Lower leg skin (tissue), 3 donors: ENCODE results near the gene CRYBG2.

ENCODE experiments used
- POLR2A ChIP-seq, 2 donors: fragments of 450-650 bp; IDR thresholded peaks; one replicate each; pipeline ENCODE4 v1.6.1; 2016 to 2017; ENCODE audit warnings: antibody characterized with exemption in 2 of 2, mild to moderate bottlenecking in 1 of 2, moderate library complexity in 1 of 2
- TF ChIP-seq, protein P1 (sequence below), 3 donors: fragments of 450-650 bp; IDR thresholded peaks; one replicate each; pipeline ENCODE4 v1.5.1; 2016; ENCODE audit warnings: antibody characterized with exemption in 3 of 3, mild to moderate bottlenecking in 3 of 3, moderate library complexity in 2 of 3

DNA sequence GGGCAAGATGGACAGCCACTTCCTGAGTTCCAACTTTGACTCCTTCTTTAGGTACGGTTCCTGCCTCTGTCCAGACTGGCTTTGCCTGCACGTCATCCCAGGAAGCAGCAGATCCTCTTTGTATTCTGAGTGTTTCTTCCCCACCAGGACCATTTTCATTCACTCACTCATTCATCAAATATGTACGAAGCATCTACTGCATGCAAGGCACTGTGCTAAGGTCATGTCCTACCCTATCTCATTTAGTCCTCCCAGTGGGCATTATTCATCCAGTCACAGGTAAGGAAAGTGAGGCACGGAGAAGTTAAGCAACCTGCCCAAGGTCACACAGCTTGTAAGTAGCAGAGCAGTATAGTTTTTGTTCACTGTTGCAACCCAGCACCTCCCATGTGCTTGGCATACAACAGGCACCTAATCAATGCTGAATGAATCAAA is 13.9 kb downstream of the CRYBG2 start:
- TF ChIP-seq, protein P1, sequence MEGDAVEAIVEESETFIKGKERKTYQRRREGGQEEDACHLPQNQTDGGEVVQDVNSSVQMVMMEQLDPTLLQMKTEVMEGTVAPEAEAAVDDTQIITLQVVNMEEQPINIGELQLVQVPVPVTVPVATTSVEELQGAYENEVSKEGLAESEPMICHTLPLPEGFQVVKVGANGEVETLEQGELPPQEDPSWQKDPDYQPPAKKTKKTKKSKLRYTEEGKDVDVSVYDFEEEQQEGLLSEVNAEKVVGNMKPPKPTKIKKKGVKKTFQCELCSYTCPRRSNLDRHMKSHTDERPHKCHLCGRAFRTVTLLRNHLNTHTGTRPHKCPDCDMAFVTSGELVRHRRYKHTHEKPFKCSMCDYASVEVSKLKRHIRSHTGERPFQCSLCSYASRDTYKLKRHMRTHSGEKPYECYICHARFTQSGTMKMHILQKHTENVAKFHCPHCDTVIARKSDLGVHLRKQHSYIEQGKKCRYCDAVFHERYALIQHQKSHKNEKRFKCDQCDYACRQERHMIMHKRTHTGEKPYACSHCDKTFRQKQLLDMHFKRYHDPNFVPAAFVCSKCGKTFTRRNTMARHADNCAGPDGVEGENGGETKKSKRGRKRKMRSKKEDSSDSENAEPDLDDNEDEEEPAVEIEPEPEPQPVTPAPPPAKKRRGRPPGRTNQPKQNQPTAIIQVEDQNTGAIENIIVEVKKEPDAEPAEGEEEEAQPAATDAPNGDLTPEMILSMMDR (IDR thresholded peaks at IDR 0.05), result no peak
- TF ChIP-seq POLR2A (IDR thresholded peaks at IDR 0.05), result no peak
